IMR-90 (cell line): ENCODE measurements around the gene TTC3. TPM values are rescaled to one million over a fixed set of nuclear protein-coding genes. Genes with fewer than 3 reads are reported as not detected.

Experiments
- ATAC-seq: fragments of 200-7000 bp; cut with Tn5 transposase; 2 replicates; pipeline ENCODE4 v1.9.1; 2020; ENCODE audit warnings: low read depth, mild to moderate bottlenecking, moderate library complexity
- BruUV-seq: library from RNA; stranded (reverse); fragments of 400-500 nt; replicated peaks from 2 replicates; lab custom pipeline; 2021; lab: Mats Ljungman, UMichigan
- CTCF ChIA-PET: fragments of 300-600 bp; formaldehyde crosslinking; extraction: SDS; loops from one replicate; lab custom pipeline; 2021; ENCODE audit warnings: antibody characterized with exemption; lab: Yijun Ruan, JAX
- POLR2A ChIA-PET: fragments of 300-600 bp; sonication (Branson Sonifier 250); formaldehyde crosslinking; loops from one replicate; lab custom pipeline; 2022; ENCODE audit warnings: antibody characterized with exemption; ENCODE audit not compliant: unreplicated experiment; lab: Charles Lee
- DNase-seq: peaks from one replicate; pipeline ENCODE4 v3.0.0; 2013
- H2AFZ ChIP-seq: replicated peaks from 2 replicates; pipeline ENCODE3; 2013; ENCODE audit warnings: low read length, mild to moderate bottlenecking; ENCODE audit not compliant: poor library complexity
- H2AK5ac ChIP-seq: 2 replicates; pipeline ENCODE4 v1.6.1; 2013; ENCODE audit warnings: low read depth, low read length, inconsistent platforms
- H2AK9ac ChIP-seq: replicated peaks from 2 replicates; pipeline ENCODE3; 2013; ENCODE audit warnings: mild to moderate bottlenecking, low read depth, low read length, moderate library complexity; ENCODE audit not compliant: poor library complexity
- H2BK120ac ChIP-seq: 2 replicates; pipeline ENCODE4 v1.6.1; 2013; ENCODE audit warnings: low read depth, low read length, inconsistent platforms
- H2BK15ac ChIP-seq: 3 replicates; pipeline ENCODE4 v1.6.1; 2013; ENCODE audit warnings: low read depth, low read length, inconsistent platforms
- H2BK20ac ChIP-seq: 2 replicates; pipeline ENCODE4 v1.6.1; 2013; ENCODE audit warnings: low read depth, mild to moderate bottlenecking, inconsistent platforms, low read length, moderate library complexity
- H2BK5ac ChIP-seq: 2 replicates; pipeline ENCODE4 v1.6.1; 2013; ENCODE audit warnings: mild to moderate bottlenecking, low read depth, low read length, inconsistent platforms; ENCODE audit not compliant: poor library complexity, severe bottlenecking
- H3K14ac ChIP-seq: replicated peaks from 2 replicates; pipeline ENCODE4 v1.6.1; 2013; ENCODE audit warnings: low read depth, low read length, inconsistent platforms
- H3K18ac ChIP-seq: 2 replicates; pipeline ENCODE4 v1.6.1; 2013; ENCODE audit warnings: low read depth, low read length, control low read depth
- H3K23ac ChIP-seq: 2 replicates; pipeline ENCODE4 v1.6.1; 2013; ENCODE audit warnings: low read depth, low read length, inconsistent platforms
- H3K27ac ChIP-seq: 2 replicates; pipeline ENCODE4 v1.5.1; 2013; ENCODE audit warnings: mild to moderate bottlenecking, control low read depth, low read length; ENCODE audit not compliant: insufficient read depth
- H3K27me3 ChIP-seq: 2 replicates; pipeline ENCODE4 v1.6.1; 2013; ENCODE audit warnings: low read length; ENCODE audit not compliant: control insufficient read depth, insufficient read depth
- H3K36me3 ChIP-seq: 2 replicates; pipeline ENCODE4 v1.6.1; 2013; ENCODE audit warnings: low read length, mixed read lengths; ENCODE audit not compliant: control insufficient read depth, insufficient read depth
- H3K4ac ChIP-seq: 2 replicates; pipeline ENCODE4 v1.6.1; 2013; ENCODE audit warnings: low read depth, low read length, inconsistent platforms
- H3K4me1 ChIP-seq: 2 replicates; pipeline ENCODE4 v1.6.1; 2013; ENCODE audit warnings: low read length, mixed read lengths; ENCODE audit not compliant: control insufficient read depth, insufficient read depth
- H3K4me2 ChIP-seq: 2 replicates; pipeline ENCODE4 v1.6.1; 2013; ENCODE audit warnings: low read depth, mild to moderate bottlenecking, control low read depth, low read length, moderate library complexity
- H3K4me3 ChIP-seq: 2 replicates; pipeline ENCODE4 v1.5.1; 2013; ENCODE audit warnings: low read depth, mild to moderate bottlenecking, control low read depth, low read length, moderate library complexity; ENCODE audit not compliant: insufficient read depth
- H3K56ac ChIP-seq: 2 replicates; pipeline ENCODE4 v1.6.1; 2013; ENCODE audit warnings: low read length, inconsistent platforms; ENCODE audit not compliant: insufficient read depth; ENCODE audit errors: extremely low read depth
- H3K79me1 ChIP-seq, 2 experiments: 2 replicates each; pipeline ENCODE4 v1.6.1; 2013; ENCODE audit warnings: low read length in 2 of 2, inconsistent platforms in 1 of 2, low read depth in 1 of 2
- H3K9ac ChIP-seq: 2 replicates; pipeline ENCODE4 v1.6.1; 2013; ENCODE audit warnings: low read depth, low read length, control low read depth
- H3K9me1 ChIP-seq: 2 replicates; pipeline ENCODE4 v1.6.1; 2013; ENCODE audit warnings: low read length, inconsistent platforms; ENCODE audit not compliant: insufficient read depth
- H3K9me3 ChIP-seq: 2 replicates; pipeline ENCODE4 v1.6.1; 2013; ENCODE audit warnings: low read length; ENCODE audit not compliant: control insufficient read depth, insufficient read depth
- H4K20me1 ChIP-seq: 2 replicates; pipeline ENCODE4 v1.6.1; 2013; ENCODE audit warnings: low read length, inconsistent platforms; ENCODE audit not compliant: insufficient read depth
- H4K5ac ChIP-seq: 2 replicates; pipeline ENCODE4 v1.6.1; 2013; ENCODE audit warnings: mild to moderate bottlenecking, low read depth, low read length, control low read depth
- H4K8ac ChIP-seq, 2 experiments: 2 replicates each; pipeline ENCODE4 v1.6.1; 2013; ENCODE audit warnings: low read depth in 2 of 2, low read length in 2 of 2, control low read depth in 1 of 2, inconsistent platforms in 1 of 2
- H4K91ac ChIP-seq: 2 replicates; pipeline ENCODE4 v1.6.1; 2013; ENCODE audit warnings: low read depth, low read length, inconsistent platforms; ENCODE audit not compliant: insufficient read depth
- BHLHE40 ChIP-seq: fragments of 150-350 bp; IDR thresholded peaks from 2 replicates; pipeline ENCODE4 v1.6.1; 2016; ENCODE audit warnings: mild to moderate bottlenecking, low read depth, low read length
- CEBPB ChIP-seq: IDR thresholded peaks from 2 replicates; pipeline ENCODE4 v1.6.1; 2012; ENCODE audit warnings: low read depth, low read length, improper control_type of control experiment
- CHD1 ChIP-seq: IDR thresholded peaks from 2 replicates; pipeline ENCODE4 v1.6.1; 2012; ENCODE audit warnings: low read depth, low read length, improper control_type of control experiment
- CTCF ChIP-seq: conservative IDR thresholded peaks from 2 replicates; pipeline ENCODE4 v1.5.1; 2012; ENCODE audit warnings: mild to moderate bottlenecking, low read depth, low read length, improper control_type of control experiment
- ELK1 ChIP-seq: fragments of 150-350 bp; IDR thresholded peaks from 2 replicates; pipeline ENCODE4 v1.6.1; 2016; ENCODE audit warnings: low read depth, mild to moderate bottlenecking, low read length, moderate library complexity, borderline replicate concordance
- FOS ChIP-seq: fragments of 150-350 bp; IDR thresholded peaks from 2 replicates; pipeline ENCODE4 v1.6.1; 2016; ENCODE audit warnings: low read depth, low read length
- MAFK ChIP-seq: IDR thresholded peaks from 2 replicates; pipeline ENCODE4 v1.6.1; 2012; ENCODE audit warnings: low read depth, low read length, improper control_type of control experiment
- MAZ ChIP-seq: IDR thresholded peaks from 2 replicates; pipeline ENCODE4 v1.6.1; 2012; ENCODE audit warnings: low read depth, mild to moderate bottlenecking, low read length, improper control_type of control experiment, moderate library complexity, borderline replicate concordance
- MXI1 ChIP-seq: IDR thresholded peaks from 2 replicates; pipeline ENCODE4 v1.6.1; 2012; ENCODE audit warnings: low read depth, mild to moderate bottlenecking, low read length, moderate library complexity, borderline replicate concordance
- NFE2L2 ChIP-seq: fragments of 150-350 bp; IDR thresholded peaks from 2 replicates; pipeline ENCODE4 v1.6.1; 2016; ENCODE audit warnings: low read depth, mild to moderate bottlenecking, low read length
- POLR2A ChIP-seq: IDR thresholded peaks from 2 replicates; pipeline ENCODE4 v1.6.1; 2012; ENCODE audit warnings: mild to moderate bottlenecking, low read depth, low read length
- RAD21 ChIP-seq: IDR thresholded peaks from 2 replicates; pipeline ENCODE4 v1.6.1; 2012; ENCODE audit warnings: low read length, improper control_type of control experiment
- RCOR1 ChIP-seq: IDR thresholded peaks from 2 replicates; pipeline ENCODE4 v1.6.1; 2012; ENCODE audit warnings: mild to moderate bottlenecking, low read length, improper control_type of control experiment; ENCODE audit not compliant: insufficient replicate concordance
- RFX5 ChIP-seq: IDR thresholded peaks from 2 replicates; pipeline ENCODE4 v1.8.0; 2012; ENCODE audit warnings: low read depth, mild to moderate bottlenecking, low read length, moderate library complexity
- SMC3 ChIP-seq: fragments of 150-350 bp; IDR thresholded peaks from 2 replicates; pipeline ENCODE4 v1.6.1; 2016; ENCODE audit warnings: low read depth, mild to moderate bottlenecking, antibody characterized with exemption, low read length, moderate library complexity
- USF2 ChIP-seq: fragments of 150-350 bp; IDR thresholded peaks from 2 replicates; pipeline ENCODE4 v1.6.1; 2017; ENCODE audit warnings: mild to moderate bottlenecking, antibody characterized with exemption, low read length, low read depth
- WGBS, 2 experiments: methylation state at CpG; one replicate each; pipeline versions ENCODE4 v1.1.5 to v1.1.7; 2013; ENCODE audit warnings: missing lambda C conversion rate in 2 of 2; ENCODE audit not compliant: insufficient read length in 1 of 2; ENCODE audit errors: extremely low coverage in 2 of 2; 5-methylcytosine and 5-hydroxymethylcytosine counted together
- dilution Hi-C: fragments of 300-500 bp; cut with HindIII; formaldehyde crosslinking; loops from one replicate; pipeline ENCODE4 v1.14.3; 2018; ENCODE audit warnings: low sequenced_read_pairs; ENCODE audit not compliant: unreplicated experiment
- in situ Hi-C: fragments of 300-500 bp; cut with MboI; formaldehyde crosslinking; loops from 3 replicates; pipeline ENCODE4 v1.14.3; 2019; ENCODE audit warnings: low sequenced_read_pairs, inconsistent platforms, mixed read lengths
- intact Hi-C: fragments of 100-400 bp; cut with micrococcal nuclease; formaldehyde crosslinking; loops from 2 replicates; pipeline ENCODE4 v1.10.0; 2022
- polyA plus RNA-seq, 3 experiments: library from polyadenylated mRNA; depleted of rRNA; stranded (reverse); fragments of >200 nt; gene quantifications; 2 replicates each; pipeline ENCODE4 v1.2.3, GENCODE V29; 2012; ENCODE audit warnings: low replicate concordance in 1 of 3
- total RNA-seq: library from RNA; depleted of rRNA; stranded (reverse); fragments of >200 nt; gene quantifications from 2 replicates; pipeline ENCODE4 v1.2.3, GENCODE V29; 2012

TTC3 gene
- total and polyA plus RNA-seq, 2 of the 4 experiments (the other 2 are of a cell fraction): 96.7 to 293 TPM

- DNase-seq (no peak), ATAC-seq (no peak)
- Histone ChIP-seq H3K9me3 (no peaks in the 10 kb centered on the region), H2AK5ac (no peak overlapping the region), H3K4ac (no peak overlapping the region), H3K27me3 (peaks cover 5% of the 10 kb centered on the region), H2BK120ac (no peak overlapping the region), H4K8ac (no peak overlapping the region), H2AK9ac (no peak overlapping the region), H4K5ac (no peak overlapping the region), H4K20me1 (no peaks in the 10 kb centered on the region), H3K9me1 (no peaks in the 10 kb centered on the region), H2BK5ac (no peak overlapping the region), H3K56ac (no peak overlapping the region), H3K27ac (no peak overlapping the region), H3K9ac (no peak overlapping the region), H3K36me3 (no peaks in the 10 kb centered on the region), H3K4me3 (no peak overlapping the region), H2BK20ac (no peak overlapping the region), H3K4me2 (no peak overlapping the region), H3K79me1 (no peaks in the 10 kb centered on the region), H4K91ac (no peak overlapping the region), H3K4me1 (no peaks in the 10 kb centered on the region), H3K23ac (no peak overlapping the region), H3K18ac (no peak overlapping the region), H3K14ac (no peak overlapping the region; the same call in 1 of the 2 replicates), H2BK15ac (no peak overlapping the region), H2AFZ (no peak overlapping the region)
- in situ Hi-C loops: no loop called here
- intact Hi-C loops: no loop called here
- ChIA-PET CTCF (interaction anchor here (0.5 kb wide), 1 partner anchor 19 kb away, joined by 3 read pairs; no protein-coding TSS in a partner anchor), POLR2A (no interaction called here)
- TF ChIP-seq NFE2L2 (no peak), POLR2A (no peak), CTCF (no peak), BHLHE40 (no peak), USF2 (no peak), MAFK (no peak), RFX5 (no peak), SMC3 (no peak), CEBPB (no peak), MAZ (no peak), RCOR1 (no peak), MXI1 (no peak), ELK1 (no peak), FOS (no peak), CHD1 (no peak), RAD21 (no peak)
- no TSS peak for BruUV-seq
- dilution Hi-C loops: no loop called here
- WGBS, 2 experiments: no CpG with 5 or more reads among the region's 3 CpGs
These were observed 28.4 kb upstream of the TTC3 start for GRCh38 chr21:37044643-37045042.
